ENCODE measurements around the gene SACM1L.

- no peak for TF ChIP-seq MAX (IDR thresholded peaks at IDR 0.05; ENCODE audit: low read depth, low read length)
- no peak for TF ChIP-seq CTCF (IDR thresholded peaks at IDR 0.05; ENCODE audit: low read depth, low read length)
Measured at GRCh38 chr3:45644791-45645201, 44.4 kb upstream of the SACM1L start.

All from NB4 (cell line).